NCI-H748 treated with DMSO at 0.1 percent for 48 hours (cell line): ENCODE results near the gene NFE2L1.
A peak's percentile ranks its signal among the peaks of the same experiment; 100 is the strongest.
"Not testable (repeated sequence)": the region's sequence is repeated elsewhere in the genome, so short reads cannot be mapped to it uniquely, and the experiment has no call there.

Experiments
- DNase-seq: peaks from one replicate; lab custom pipeline; 2025; lab: John Stamatoyannopoulos, UW

The NFE2L1 gene

GRCh38 chr17:48047741-48048383 is at the start of gene NFE2L1:
Gene NFE2L1 (plus strand): TSS chr17:48048359. CDS start chr17:48051119, 2,760 bp downstream.
- peak; percentile 98 for DNase-seq

- DNase-seq, result no peak
Observed at GRCh38 chr17:47999582-47999981, 48.6 kb upstream of the NFE2L1 start.

GRCh38 chr17:48001197-48001596 is 47.0 kb upstream of the NFE2L1 start:
- DNase-seq, result no peak

GRCh38 chr17:48001657-48002056 is 46.5 kb upstream of the NFE2L1 start:
- not testable (repeated sequence) for DNase-seq

- peak; percentile 33 for DNase-seq
Observed at GRCh38 chr17:48002266-48002915, 45.8 kb upstream of the NFE2L1 start.

GRCh38 chr17:48002916-48003416 is 45.2 kb upstream of the NFE2L1 start:
- DNase-seq, result peak; percentile 49

- DNase-seq, result peak; percentile 87
Observed at GRCh38 chr17:48003417-48004151, 44.6 kb upstream of the NFE2L1 start.

- no peak for DNase-seq
Observed at GRCh38 chr17:48004983-48005382, 43.2 kb upstream of the NFE2L1 start.

- DNase-seq, result no peak
Observed at GRCh38 chr17:48006936-48007709, 41.0 kb upstream of the NFE2L1 start.

- DNase-seq, result no peak
Observed at GRCh38 chr17:48010193-48010592, 38.0 kb upstream of the NFE2L1 start.

- DNase-seq, result peak; percentile 59
Observed at GRCh38 chr17:48011405-48012150, 36.6 kb upstream of the NFE2L1 start.

- peak; percentile 90 for DNase-seq
Observed at GRCh38 chr17:48012151-48012520, 36.0 kb upstream of the NFE2L1 start.

- no peak for DNase-seq
Observed at GRCh38 chr17:48012654-48013053, 35.5 kb upstream of the NFE2L1 start.

- no peak for DNase-seq
Observed at GRCh38 chr17:48013876-48014594, 34.1 kb upstream of the NFE2L1 start.

GRCh38 chr17:48014595-48015111 is 33.5 kb upstream of the NFE2L1 start:
- DNase-seq, result no peak

- no peak for DNase-seq
Observed at GRCh38 chr17:48016112-48016511, 32.0 kb upstream of the NFE2L1 start.

GRCh38 chr17:48017817-48018158 is 30.4 kb upstream of the NFE2L1 start:
- not testable (repeated sequence) for DNase-seq

- no peak for DNase-seq
Observed at GRCh38 chr17:48021934-48022333, 26.2 kb upstream of the NFE2L1 start.

- DNase-seq, result no peak
Observed at GRCh38 chr17:48022901-48023300, 25.3 kb upstream of the NFE2L1 start.

- DNase-seq, result peak; percentile 80
Observed at GRCh38 chr17:48023400-48024148, 24.6 kb upstream of the NFE2L1 start.
